Nucleus accumbens (tissue), 56 donors: ENCODE data around the gene COL4A2.

Source experiments
- DNase-seq, 56 donors: peaks; one replicate each; lab custom pipeline; 2025; lab: John Stamatoyannopoulos, UW

Gene COL4A2

GRCh38 chr13:110396476-110396875, 89.4 kb downstream of the COL4A2 start:
- no peak for DNase-seq

- DNase-seq: peak in 7 of 56 donors; percentile 6 to 31 (median 20)
Measured at GRCh38 chr13:110396913-110397381, 89.9 kb downstream of the COL4A2 start.

- peak in 42 of 56 donors; percentile 10 to 74 (median 50) for DNase-seq
Measured at GRCh38 chr13:110397436-110398115, 90.5 kb downstream of the COL4A2 start.

- DNase-seq: no peak
Measured at GRCh38 chr13:110398564-110399507, 91.8 kb downstream of the COL4A2 start.

- DNase-seq: no peak
Measured at GRCh38 chr13:110399801-110400200, 92.7 kb downstream of the COL4A2 start.

GRCh38 chr13:110400786-110401533, 93.9 kb downstream of the COL4A2 start:
- DNase-seq: no peak

GRCh38 chr13:110402299-110403069, 95.4 kb downstream of the COL4A2 start:
- DNase-seq: no peak

GRCh38 chr13:110403315-110403714, 96.2 kb downstream of the COL4A2 start:
- no peak for DNase-seq

GRCh38 chr13:110403721-110404120, 96.6 kb downstream of the COL4A2 start:
- DNase-seq: no peak

GRCh38 chr13:110404321-110404720, 97.2 kb downstream of the COL4A2 start:
- DNase-seq: no peak

- no peak for DNase-seq
Measured at GRCh38 chr13:110405597-110406450, 98.7 kb downstream of the COL4A2 start.

- no peak for DNase-seq
Measured at GRCh38 chr13:110407021-110407420, 99.9 kb downstream of the COL4A2 start.

- DNase-seq: no peak
Measured at GRCh38 chr13:110407531-110407930, 100.4 kb downstream of the COL4A2 start.

- no peak for DNase-seq
Measured at GRCh38 chr13:110408286-110408685, 101.2 kb downstream of the COL4A2 start.

GRCh38 chr13:110409581-110409992, 102.5 kb downstream of the COL4A2 start:
- no peak for DNase-seq

GRCh38 chr13:110410000-110410399, 102.9 kb downstream of the COL4A2 start:
- no peak for DNase-seq

- DNase-seq: no peak
Measured at GRCh38 chr13:110410936-110411687, 104.0 kb downstream of the COL4A2 start.

- no peak for DNase-seq
Measured at GRCh38 chr13:110411688-110412059, 104.6 kb downstream of the COL4A2 start.
